Dedifferentiated amniotic fluid mesenchymal stem cell (primary cell): ENCODE results near the gene KLHL25.

Experiments used
- DNase-seq: peaks from one replicate; pipeline ENCODE4 v3.0.0-alpha.2; 2016; ENCODE audit errors: extremely low spot score

KLHL25 gene

DNA sequence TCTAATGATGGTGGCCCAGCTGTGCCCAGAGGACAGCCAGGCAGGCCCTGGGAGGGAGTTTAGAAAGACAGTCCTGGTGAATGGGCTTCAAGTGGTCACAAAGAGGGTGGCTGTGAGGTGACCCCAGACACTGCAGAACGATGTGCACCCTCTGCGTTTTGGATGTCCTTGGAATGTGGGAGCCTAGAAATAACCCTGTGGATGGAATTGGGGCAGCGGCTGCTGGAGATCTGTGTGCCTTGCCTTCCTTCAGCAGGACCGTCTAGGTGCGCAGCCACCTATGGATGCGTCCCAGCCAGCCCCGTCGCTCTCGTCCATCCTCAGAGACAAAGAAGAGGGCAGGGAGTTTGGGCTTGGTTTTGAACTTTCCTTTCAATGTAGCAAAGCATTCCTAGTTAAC lies 46.5 kb downstream of the KLHL25 start:
- no peak for DNase-seq

DNA sequence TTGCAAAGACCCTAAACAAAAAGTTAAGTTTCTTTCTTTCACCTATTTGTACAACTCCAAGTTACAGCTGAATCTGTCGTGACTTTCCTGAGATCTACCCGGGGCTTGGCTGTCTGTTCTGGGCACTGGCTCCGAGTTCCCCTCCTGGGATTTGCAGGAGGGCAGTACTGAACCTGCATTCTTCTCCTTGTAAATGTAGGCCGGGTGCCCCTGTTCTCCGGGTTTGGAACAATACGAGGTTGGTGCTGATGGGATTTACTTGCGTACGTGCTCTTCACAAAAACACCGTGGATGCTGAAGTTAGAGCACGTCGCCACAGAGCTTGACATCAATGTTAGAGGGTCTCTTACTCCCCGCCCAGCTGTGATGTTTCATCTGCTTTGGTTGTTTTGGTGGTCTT lies 48.1 kb downstream of the KLHL25 start:
- no peak for DNase-seq

DNA sequence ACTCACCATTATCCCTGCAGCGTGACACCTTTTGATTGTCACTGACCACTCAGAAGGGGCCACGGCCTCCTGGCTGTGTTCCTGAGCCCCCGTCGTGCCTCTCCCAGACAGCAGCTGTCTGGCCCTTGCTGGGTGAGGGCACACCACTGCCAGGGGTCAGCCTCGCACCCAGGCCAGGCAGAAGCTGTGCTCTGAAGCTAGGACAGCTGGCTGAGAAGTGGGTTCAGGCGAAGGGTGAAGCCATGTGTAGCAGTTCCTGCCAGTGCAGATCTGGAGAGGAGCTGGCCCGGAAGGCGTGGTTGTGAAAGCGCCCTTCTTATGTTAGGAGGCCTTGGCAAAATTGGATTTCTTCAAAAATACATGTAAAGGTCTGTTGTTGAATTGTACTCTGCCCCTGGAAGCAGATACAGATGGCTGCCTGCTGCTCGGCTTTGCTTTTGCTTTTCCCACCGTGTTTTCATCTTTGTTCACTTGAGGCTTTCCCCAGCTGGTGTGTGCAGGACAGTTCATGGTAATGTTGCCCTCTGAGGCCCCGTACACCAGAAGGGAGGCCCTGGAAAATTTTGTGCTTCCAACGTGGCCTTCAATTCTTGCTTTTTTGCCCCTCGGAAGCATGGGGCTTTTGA lies 49.1 kb downstream of the KLHL25 start:
- DNase-seq = no peak

DNA sequence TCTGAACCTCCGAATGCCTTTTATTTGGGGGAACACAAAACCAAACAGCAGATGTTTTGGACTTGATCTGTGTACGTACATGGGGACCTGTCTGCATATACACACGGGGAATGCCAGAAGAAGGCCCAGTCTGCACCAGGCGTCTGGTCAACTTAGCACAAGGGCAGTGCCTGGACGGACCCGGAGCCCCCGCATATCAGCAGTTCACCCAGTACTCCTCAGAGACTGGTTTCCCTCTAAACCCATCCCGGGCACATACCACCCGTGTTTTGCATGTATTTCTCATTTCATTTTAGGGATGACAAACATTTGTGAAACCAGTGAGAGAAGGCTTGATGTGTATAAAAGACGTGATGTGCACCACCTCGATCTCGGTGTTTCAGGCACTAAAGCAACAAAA lies 49.7 kb downstream of the KLHL25 start:
- no peak for DNase-seq

DNA sequence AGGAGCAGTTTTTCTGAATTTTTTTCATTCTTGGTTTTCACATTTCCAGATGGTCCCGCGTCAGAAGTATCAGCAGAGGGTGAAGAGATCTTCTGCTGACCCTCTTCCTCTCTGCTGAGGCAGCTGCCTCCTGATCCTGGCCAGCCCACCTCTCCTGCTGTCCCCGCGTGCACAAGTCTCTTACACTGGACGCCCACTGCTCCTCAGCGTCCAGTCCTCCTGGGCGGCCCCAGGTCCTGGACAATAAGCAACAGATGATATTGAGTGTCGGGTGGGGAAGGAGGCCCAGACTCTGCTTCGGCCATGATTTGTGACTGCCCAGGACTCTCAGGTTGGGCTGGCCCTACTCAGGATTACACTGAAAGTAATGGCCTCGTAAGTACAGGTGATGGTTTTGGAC lies 50.1 kb downstream of the KLHL25 start:
- no peak for DNase-seq

DNA sequence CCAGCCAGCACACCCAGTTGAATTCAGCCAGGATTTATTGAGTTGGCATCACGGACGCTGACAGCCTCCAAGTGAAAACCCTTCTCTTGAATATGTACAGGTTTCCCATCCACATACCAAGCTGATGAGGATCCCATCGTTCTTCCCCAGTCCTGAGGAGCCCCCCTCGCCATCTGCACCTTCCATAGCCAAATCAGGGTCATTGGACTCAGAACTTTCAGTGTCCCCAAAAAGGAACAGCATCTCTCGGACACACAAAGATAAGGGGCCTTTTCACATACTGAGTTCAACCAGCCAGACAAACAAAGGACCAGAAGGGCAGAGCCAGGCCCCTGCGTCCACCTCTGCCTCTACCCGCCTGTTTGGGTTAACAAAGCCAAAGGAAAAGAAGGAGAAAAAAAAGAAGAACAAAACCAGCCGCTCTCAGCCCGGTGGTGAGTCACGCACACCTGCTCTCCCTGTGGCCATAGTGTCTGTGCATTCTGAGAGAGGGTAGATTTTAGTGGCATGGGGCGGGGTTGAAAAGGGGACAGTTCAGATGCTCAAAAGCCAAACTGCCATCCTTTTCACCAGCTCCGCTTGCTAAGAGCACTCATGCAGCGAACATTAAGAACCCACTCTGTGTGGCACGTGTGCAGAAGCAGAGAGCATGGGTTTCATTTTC lies 51.2 kb downstream of the KLHL25 start:
- no peak for DNase-seq

DNA sequence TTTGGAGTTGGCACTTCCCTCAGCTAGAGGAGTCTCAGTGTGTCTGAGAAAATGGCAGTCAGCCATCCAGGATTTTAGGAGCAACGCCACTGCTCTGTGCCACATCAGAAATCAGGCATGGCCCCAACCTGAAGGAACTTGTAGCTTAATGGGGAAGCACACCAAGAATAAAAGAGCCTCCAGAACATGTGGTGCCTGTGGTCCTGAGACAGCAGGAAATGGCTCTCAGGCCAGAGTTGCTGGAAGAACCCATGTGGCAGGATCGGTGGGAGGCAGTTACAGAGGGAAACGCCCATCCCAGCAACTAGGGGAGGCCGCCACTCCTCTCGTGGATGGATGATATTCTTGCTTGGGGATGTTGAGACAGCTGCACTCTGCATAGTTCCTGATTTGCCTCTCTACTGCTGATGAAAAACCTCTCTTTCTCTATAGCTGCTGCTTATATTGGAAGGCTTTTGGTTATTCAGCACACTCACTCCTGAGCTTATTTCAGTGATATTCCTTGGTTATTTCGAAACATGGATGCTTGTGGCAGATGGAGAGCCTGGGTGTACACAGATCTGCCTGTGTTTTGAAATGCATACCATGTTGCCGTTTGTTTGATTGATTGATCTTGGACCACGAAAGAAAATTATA lies 52.4 kb downstream of the KLHL25 start:
- DNase-seq = peak; percentile 16

DNA sequence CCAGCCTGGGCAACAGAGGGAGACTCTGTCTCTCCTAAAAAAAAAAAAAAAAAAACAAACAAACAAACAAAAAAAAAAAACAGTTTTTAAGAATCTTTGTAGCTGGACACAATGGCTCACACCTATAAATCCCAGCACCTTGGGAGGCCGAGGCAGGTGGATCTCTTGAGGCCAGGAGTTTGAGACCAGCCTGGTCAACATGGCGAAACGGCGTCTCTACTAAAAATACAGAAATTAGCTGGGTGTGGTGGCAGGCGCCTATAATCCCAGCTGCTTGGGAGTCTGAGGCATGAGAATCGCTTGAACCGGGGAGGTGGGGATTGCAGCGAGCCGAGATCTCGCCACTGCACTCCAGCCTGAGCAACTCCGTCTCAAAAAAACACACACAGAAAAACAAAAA lies 53.1 kb downstream of the KLHL25 start:
- no peak for DNase-seq

DNA sequence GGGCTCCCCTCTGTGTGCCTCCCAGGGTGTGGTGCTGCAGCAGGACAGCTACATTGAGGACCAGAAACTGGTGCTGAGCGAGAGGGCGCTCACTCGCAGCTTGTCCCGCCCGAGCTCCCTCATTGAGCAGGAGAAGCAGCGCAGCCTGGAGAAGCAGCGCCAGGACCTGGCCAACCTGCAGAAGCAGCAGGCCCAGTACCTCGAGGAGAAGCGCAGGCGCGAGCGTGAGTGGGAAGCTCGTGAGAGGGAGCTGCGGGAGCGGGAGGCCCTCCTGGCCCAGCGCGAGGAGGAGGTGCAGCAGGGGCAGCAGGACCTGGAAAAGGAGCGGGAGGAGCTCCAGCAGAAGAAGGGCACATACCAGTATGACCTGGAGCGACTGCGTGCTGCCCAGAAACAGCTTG lies 53.7 kb downstream of the KLHL25 start:
- DNase-seq = no peak

DNA sequence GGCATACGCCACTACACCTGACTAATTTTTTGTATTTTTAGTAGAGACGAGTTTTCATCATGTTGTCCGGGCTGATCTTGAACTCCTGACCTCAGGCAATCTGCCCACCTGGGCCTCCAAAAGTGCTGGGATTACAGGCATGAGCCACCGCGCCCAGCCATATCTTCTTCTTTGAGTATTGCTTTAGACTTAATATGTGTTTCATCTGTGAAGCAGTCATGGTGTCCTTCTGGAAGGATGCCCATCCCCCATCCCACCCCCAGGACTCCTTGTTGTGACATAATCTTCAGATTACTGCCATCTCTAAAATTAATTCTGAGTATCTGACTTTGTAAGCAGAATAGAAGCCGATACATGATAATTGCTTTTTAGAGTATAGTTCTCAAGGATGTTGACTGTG lies 57.7 kb downstream of the KLHL25 start:
- no peak for DNase-seq

DNA sequence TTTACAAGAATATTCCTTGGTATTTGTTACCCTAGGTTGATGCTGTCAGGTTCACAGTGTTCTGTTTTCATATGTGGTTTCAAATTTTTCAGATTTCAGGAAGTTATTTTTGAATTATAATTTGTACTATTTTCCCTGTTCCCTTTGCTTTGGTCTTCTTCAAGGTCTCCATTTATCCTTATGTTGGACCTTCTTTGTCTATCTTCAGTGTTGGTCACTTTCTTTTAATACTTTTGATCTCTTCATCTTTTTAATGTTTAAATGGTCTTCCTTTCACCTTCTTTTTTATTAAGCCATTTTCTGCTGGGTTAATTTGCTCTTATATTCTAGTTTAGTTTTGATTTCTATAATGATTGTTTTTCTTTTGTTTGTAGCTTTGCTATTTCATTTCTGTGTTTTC lies 61.3 kb downstream of the KLHL25 start:
- DNase-seq = no peak

DNA sequence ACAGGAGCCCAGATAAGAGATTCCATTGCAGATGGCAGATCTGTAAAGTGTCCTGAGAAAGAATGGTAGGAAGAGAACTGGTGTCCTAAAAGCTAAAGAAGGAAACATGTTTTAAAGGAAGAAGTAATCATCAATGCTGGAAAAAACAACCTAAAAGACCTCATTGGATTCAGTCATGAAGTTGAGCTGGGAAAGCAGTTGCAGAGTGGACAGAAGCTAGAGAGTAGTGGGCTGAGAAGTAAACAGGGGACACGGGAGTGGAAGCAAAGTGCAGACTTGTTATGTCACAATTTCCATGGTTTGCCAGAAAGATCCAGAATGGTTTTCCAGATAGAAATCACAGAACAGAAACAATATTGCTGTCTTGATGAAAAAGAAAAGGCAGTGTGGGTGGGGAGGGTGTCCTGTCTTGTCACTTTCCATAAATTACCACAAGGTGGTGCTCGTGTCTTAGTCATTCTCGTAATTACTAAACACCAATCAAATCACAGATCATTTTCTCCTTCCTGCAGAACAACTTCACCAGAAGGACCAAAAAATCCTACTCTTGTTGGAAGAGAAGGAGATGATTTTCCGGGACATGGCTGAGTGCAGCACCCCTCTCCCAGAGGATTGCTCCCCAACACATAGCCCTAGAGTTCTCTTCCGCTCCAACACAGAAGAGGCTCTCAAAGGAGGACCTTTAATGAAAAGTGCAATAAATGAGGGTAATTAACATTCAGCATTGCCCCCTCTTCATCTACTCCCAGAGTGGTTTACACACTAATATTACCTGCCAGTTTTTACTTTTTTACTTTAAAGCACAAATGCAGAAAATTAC lies 64.5 kb downstream of the KLHL25 start:
- DNase-seq = peak; percentile 57

DNA sequence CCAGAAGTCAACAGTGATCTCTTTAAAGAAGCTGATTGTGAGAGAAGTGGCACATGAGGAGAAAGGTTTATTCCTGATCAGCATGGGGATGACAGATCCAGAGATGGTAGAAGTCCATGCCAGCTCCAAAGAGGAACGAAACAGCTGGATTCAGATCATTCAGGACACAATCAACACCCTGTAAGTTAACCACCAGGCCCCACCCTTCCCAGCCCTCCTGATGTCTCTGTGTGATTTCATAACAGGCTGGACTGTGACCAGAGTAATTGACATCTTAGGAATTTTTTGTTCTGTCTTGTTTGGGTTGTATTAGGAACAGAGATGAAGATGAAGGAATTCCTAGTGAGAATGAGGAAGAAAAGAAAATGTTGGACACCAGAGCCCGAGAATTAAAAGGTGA lies 67.7 kb downstream of the KLHL25 start:
- peak; percentile 48 for DNase-seq

DNA sequence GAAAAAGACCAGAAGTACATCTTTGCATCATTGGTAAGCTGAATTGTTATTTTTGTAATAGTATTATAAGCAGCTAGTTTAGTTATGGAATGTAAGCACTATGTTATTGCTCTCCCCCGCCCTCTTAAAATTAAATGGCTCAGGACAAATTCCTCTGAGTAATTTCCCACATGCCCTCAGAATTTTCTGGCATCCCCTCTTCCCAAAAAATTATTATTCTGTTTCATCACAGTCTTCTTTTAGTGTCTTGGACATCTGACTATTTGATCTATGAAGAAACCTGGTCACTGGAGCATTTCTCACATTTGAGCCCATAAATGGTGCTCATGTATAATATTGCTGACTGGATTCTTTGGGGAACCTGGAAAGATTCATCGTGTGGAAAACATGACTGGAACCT lies 68.3 kb downstream of the KLHL25 start:
- DNase-seq = peak; percentile 49

DNA sequence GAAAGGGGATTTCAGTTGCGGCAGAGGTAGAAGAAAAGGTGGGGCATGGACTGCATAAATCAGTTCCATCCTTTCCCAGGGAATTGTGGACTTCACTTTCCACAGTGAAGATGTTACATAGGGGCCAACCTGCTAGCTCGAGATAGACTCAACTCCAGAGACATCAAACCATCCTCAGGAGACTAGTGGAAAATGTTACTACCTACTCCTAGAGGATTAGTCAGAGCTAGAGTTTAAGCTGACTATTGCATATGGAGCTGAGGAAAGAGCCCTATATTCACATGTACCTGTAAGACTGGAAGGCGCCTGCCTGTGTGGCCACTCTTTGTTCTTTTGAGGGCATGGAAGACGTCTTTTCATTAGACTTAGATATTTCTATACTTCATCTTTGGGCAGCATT lies 69.2 kb downstream of the KLHL25 start:
- no peak for DNase-seq

DNA sequence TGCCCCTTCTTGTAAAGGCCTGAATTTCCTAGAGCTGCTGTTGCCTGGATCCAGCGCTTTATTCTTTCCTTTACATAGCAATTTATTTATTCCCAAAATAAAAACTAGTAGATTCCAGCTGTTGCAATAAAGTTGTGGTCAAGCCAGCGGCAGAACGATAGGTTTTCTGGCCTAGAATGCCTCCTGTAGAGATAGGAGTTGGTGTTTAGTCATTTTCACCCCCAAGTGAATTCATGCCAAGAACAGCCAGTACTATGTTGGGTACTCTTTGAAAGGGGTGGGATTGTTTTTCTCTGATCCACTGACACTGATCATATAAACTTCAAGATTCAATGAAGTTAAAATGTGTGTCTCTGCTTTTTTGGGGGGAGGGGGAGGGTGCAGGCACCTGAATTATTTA lies 69.7 kb downstream of the KLHL25 start:
- no peak for DNase-seq

DNA sequence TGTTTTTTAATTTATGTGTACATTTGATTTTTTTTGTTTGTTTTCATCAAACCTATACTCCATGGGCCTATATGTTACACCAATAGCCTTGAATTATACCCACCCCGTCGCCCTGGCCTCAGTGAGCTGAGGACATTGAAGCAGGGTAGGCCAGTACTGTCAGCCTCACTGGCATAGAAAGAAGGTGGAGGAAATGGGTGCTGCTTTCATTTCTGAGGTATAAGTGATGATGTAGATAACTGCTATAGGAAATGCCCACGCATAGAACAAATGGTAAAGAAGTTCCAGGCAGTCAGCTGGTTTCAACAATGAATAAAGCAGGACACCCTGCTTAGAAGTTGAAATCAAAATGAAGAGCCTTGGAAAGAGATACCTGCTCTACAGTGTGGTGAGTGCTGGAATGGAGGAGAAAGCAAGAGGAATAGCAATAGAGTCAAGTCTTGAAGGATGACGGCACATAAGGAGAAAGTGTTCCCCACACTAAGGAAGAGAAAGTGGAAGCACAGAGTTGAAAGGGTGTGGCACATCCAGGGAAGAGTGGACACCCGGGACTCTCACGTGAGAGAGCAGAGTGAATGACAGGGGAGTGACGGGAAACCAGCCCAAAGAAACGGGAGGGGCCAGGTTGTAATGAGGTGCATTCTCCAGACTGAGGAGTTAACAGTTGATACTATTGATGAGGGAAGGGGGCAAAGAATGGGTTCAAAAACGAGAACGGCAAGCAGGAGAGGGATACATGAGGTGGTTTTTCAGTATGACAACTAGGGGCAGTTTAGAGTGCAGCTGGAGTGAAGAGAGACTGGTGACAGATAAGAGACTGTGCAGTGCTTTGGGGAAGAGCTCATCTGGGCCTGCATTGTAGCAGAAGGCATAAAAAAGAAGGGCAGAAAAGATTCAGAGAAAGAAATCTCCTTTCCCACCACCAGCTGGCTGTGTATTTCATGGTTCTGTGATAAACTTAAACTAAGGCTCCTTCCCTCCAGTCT lies 70.5 kb downstream of the KLHL25 start:
- DNase-seq = no peak

DNA sequence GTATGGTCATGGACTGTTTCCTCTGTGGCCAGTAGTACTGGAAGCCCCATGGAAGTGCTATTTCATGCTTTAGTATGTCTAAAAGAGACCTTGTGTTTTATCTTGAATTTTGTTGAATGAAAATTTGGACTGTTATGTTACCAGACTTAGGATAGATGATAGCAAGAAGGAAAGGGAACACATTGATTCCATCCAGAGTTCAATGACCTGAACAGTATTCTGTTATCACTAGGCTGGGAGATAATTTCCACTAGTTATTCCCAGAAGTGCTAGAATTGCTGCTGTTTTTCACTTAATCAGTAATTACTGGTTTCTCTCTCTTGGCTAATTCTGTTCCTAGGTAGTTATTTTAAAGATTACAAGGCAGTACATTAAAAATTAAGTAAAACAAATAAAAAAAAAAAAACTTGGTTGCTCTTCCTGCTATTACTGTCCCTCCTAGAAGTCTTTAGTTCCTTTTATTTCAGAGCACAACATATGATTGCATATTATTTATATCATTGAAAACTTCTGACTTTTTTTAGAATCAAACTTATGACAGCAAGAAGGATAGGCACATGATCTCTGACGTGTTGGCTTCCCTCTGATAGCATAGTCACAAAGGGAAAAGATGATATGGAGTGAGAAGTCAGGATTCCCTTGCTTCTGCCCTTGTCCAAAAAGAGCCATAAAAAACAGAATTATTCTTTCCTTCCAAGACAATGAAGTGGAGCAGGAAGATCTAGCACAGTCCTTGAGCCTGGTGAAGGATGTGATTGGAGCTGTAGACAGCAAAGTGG lies 72.2 kb downstream of the KLHL25 start:
- no peak for DNase-seq

DNA sequence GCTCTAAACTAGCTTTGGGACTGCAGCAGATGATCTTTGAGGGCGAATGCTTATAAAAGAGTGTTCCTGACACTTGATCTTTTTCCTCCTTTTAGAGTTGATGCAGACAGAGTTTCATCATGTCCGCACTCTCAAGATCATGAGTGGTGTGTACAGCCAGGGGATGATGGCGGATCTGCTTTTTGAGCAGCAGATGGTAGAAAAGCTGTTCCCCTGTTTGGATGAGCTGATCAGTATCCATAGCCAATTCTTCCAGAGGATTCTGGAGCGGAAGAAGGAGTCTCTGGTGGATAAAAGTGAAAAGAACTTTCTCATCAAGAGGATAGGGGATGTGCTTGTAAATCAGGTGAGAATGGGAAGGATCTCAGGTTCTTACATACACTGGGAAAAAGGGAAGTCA lies 75.7 kb downstream of the KLHL25 start:
- DNase-seq = no peak

DNA sequence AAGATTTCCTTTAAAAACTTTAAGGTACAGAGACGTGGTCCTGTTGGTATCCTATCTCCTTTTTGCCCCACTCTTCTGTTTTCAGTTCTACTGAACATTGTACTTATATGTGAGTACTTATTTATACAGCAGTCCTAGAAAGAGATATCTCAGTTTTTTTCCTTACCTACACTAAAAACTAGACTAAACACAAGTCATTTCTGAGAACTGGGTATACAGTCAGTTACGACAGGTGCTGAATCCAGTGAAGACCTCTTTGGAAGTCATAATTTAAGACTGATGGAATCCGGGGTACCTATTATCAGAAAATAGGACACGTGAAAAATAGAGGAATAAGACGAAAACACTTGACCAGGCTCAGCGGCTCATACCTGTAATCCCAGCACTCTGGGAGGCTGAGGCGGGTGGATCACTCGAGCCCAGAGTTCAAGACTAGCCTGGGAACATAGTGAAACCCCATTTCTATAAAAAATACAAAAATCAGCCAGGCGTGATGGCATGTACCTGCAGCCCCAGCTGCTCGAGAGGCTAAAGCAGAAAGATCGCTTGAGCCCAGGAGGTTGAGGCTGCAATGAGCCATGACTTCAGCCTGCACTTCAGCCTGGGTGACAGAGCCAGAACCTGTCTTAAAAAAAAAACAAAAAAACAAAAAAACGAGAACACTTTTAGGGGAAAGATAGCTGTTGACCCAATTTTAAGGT lies 76.3 kb downstream of the KLHL25 start:
- DNase-seq = no peak
